Amygdala (tissue), 56 donors: Measurements from ENCODE around the gene USP47.

Experiments used
- DNase-seq, 56 donors: peaks; one replicate each; lab custom pipeline; 2025; lab: John Stamatoyannopoulos, UW

Gene USP47

DNA sequence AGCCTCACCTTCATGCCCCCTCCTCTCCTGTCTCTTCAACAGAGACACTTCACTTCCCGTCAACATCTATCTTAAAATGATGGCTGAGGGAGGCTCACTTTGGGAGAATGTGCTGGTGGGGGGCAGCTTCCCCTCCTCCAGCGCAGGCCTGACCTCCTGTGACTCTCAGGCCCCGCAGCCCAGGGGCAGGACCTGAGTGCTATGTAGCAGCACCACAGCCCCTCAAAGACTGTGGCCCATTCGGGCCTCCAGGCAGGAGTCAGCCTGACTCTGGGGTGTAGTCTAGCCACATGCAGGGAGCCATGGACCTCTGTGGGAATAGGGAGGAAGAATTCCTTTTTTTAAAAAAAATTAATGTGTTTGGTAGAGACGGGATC, 123.0 kb downstream of the USP47 start:
- DNase-seq, result no peak

- no peak for DNase-seq
Measured at GRCh38 chr11:11965192-11965591, 123.4 kb downstream of the USP47 start.

GRCh38 chr11:11965656-11966353, 124.0 kb downstream of the USP47 start:
- DNase-seq, result no peak

- no peak for DNase-seq
Measured at GRCh38 chr11:11966354-11966741, 124.6 kb downstream of the USP47 start.

DNA sequence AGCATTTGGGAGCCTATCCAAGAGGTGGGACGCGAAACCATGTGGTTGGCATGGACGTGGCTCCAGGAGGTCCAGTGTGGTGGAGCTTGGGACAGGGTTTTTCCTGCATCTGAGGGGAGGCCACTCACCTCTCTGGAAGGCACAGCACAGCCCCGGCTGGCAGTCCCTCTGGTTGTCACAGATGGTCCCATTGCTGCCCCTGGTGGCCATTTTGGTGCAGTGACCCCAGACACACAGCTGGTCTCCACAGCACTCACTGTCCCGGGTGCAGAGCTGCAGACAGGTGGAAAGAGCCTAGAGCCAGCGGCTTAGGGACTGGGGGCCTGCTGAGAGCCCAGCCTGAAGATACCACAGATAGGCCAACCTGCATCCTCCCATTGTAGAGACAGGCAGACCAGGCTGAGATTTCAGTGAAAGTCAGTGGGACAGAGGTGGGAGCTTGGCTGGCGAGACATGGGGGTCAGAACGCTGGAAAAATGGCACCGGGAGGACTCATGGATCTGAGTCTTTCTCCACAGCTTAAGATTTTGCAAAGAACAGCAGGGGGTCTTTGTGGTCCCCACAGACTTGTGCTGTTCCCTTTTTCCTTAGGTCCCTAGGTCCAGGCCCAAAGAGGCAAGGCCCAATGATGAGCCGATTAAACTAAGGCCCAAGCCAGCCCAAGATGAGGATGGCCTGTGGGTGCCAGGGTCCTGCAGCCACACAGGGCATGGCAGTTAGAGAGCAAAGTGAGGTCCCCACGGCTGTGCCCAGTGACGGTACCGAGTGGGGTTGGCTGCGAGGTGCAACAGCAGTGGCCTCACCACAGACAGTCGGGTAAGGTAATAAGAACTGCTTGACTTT, 125.3 kb downstream of the USP47 start:
- DNase-seq, result peak in 34 of 56 donors; percentile 13 to 79 (median 60)

DNA sequence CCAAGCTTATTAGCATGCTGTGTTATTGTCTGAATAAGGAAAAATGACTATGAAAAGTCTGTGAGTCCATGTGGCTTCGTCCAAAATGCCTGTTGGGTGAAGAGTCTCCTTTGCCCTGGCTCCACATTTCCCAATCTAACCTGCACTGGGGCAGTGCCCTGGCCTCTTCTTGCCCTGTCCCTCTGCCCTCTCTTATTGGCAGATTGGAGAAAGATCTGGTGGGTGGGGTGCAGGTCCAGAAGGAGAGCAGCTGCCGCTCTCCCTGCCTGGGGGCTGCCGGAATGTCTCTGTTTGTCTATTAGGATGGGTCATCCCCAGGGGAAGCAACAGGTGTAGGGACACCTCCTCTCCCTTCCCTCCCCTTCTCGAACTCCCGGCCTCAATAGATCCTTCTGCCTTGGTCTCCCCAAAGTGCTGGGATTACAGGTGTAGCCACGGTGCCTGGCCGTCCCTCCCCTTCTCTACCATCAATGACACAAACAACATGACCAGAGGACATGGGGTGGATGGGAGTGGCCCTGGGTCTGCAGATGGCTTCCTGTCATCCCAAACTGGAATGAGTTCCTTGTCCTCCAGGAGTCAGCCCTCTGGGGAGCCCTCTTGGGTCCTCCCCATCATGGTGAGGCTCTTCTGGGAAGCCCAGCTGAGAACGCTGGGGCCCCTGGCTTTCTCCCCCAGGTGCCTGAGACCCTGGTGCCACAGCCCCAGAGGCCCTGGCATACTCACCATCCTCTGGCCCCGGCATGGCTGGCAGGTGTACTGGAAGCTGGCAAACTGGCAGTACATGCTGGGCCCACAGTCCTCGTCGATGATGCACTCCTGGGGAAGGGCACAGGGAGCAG, 126.1 kb downstream of the USP47 start:
- DNase-seq, result no peak

- DNase-seq, result no peak
Measured at GRCh38 chr11:11968511-11969280, 126.9 kb downstream of the USP47 start.

- peak in 32 of 56 donors; percentile 22 to 76 (median 49) for DNase-seq
Measured at GRCh38 chr11:11969380-11970215, 127.8 kb downstream of the USP47 start.

DNA sequence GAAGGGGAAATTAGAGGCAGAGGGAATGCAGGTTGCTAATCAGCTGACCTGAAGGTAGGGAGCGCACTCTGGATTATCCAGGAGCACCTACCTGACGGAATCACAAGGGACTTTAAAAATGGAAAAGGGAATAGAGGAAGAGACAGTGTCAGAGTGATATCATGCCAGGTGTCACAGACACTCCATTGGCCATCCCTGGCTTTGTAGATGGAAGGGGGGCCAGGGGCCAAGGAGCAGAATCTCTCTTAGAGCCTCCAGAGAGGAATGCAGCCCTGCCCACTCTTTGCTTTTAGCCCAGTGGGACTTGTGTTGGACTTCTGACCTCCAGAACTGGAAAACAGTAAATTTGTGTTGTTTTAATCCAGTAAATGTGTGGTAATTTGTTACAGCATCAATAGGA, 128.8 kb downstream of the USP47 start:
- DNase-seq, result no peak

DNA sequence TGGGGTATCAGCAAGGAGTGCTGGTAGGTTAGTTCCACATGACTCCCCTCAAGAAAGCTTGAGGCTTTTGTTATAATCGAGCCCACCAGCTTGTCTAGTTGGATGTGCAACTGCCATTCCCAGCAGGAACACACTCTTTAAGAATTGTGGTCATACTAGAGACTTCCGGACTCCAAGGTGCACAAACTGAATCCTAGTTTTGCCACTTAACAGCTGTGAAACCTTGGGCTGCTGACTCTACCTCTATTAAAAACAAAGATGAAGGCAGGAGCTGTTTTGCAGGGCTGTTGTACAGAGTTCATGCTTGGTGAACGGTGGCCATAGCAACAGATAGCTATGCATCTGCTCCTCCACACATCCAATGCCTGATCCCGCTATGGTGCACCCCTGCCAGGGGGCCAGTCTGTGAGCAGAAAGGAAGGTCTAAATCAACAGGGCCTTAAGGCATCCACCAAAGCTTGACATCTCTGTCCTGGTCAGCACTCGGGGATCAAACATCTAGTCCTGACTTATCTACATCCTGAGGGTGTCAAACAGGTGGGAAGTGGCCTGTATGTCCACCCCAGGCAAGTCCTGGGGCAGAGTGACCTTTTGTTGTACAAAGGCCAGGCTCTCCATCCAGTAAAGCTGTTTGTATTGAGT, 130.3 kb downstream of the USP47 start:
- peak in 1 of 56 donors; percentile 23 for DNase-seq

DNA sequence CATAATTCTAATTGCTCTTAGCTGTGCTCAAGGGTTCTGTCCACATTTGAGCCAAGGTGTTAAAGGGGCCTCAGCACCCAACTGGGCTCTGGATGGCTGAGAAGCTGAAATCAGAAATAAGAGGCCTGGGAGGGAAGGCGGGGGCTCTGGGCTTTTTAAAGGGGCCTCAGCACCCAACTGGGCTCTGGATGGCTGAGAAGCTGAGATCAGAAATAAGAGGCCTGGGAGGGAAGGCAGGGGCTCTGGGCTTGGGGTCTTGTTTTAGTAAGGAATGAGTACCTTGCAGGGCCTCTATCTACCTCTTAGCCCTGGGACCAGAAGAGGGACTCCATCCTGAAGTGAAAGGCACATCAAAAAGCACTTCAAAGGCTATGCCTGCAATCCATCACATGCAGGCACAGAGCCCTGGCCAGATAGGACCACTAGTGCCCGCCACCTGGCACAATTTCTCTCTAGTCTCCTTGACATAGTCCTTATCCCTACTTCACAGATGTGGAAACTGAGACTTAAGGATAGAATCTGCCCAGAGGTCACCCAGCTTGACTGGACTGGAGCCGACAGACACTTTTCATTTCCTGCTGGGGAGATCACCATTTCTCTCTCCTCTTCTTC, 131.1 kb downstream of the USP47 start:
- no peak for DNase-seq

DNA sequence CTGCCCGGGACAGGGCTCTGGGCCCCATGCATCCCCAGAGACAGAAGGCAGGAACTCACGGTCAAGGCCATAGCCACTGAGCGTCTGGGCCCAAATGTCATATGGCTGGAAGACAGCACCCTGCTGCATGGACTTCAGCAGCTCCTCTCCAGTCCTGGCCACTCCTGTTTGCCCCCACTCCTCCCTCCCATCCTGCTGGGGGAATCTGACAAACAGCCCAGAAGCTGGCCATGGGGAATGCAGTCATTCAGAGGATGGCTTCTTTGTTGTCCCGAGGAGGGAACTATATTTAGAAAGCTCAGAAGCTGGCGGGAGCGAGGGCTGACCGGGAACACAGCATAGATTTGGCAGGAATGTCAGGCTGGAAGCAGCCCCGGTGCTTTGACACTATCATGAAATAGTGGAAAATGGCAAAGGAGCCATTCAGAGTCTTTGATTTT, 131.6 kb downstream of the USP47 start:
- peak in 45 of 56 donors; percentile 27 to 86 (median 61) for DNase-seq

DNA sequence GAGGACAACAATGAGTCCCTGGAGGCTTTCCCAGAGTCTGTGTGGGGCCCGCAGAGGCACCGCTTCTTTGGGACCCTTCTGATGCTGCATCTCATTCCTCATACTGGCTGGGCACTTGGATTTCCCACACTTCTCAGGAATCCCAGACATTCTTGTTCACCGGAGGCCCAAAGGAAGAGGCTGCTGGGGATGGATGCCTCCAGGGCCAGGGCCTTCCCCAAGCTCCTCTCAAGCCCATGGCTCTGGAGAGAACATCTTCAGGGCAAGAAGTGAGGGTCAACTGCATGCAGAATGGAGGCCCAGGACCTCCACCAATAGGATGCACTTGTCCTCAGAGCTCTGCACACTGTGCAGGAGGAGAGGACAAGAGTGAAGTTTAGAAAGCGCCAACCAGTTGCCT, 132.1 kb downstream of the USP47 start:
- no peak for DNase-seq

DNA sequence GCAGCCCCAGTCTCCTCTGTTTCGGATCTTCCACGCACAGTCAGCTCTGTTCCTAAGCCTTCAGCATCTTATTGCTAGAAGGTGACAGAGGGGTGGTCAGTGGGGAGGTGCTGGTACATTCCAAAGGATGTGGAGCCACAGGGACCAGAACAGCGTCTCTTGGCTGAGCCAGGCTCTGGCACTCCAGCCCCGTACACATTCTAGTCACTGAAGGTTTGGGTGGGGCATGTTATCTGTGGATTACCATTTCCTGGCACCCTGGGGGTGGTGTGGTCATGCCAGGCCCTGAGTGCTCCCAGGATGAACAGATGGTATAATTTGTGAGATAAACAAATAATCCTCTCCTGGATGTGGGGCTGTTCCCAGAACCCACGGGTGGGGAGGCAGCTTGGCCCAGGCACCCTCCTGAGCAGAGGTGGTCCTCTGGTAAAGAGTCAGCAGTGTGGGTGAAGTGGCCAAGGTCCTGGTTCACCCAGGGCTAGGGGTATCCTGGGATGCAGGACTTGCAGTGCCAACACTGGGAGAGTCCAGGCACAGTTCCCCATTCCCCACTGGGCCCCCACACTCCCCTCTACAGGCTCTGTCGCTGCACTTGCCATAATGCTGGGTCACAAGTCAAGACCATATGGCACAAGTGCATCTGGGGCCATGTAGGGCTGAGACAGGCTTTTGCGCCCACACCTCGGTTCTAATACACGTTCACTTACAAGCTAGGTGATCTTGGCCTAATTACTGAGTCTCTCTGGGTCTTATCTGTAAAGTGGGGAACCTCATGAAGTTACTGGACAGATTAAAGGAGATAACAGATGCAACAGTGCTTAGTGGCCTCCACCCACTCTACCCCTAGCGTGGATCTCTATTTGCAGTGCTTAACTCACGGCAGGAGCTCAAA, 133.7 kb downstream of the USP47 start:
- DNase-seq, result no peak

GRCh38 chr11:11976481-11977127, 134.8 kb downstream of the USP47 start:
- peak in 3 of 56 donors; percentile 23 to 58 (median 40) for DNase-seq

GRCh38 chr11:11977206-11977938, 135.6 kb downstream of the USP47 start:
- peak in 2 of 56 donors; percentile 34 to 50 for DNase-seq
